HG02870 (cell line): ENCODE data around the gene RNPS1.
"Not testable (repeated sequence)": the region's sequence is repeated elsewhere in the genome, so short reads cannot be mapped to it uniquely, and the experiment has no call there.

ENCODE experiments used
- ATAC-seq: cut with Tn5 transposase; IDR thresholded peaks from one replicate; pipeline ENCODE4 v1.9.1; 2021; ENCODE audit warnings: mild to moderate bottlenecking, moderate library complexity; ENCODE audit not compliant: unreplicated experiment

Gene RNPS1

DNA sequence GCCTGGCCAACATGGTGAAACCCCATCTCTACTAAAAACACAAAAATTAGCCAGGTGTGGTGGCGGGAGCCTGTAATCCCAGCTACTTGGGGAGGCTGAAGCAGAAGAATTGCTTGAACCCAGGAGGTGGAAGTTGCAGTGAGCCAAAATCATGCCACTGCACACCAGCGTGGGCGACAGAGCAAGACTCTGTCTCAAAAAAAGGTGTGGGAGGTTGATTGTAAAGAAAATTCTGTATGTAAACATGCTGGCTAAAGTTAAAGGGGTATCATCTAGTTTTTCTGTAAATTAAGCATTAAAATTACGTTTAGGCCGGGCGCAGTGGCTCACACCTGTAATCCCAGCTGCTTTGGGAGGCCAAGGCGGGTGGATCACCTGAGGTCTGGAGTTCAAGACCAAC is 9.4 kb downstream of the RNPS1 start:
- not testable (repeated sequence) for ATAC-seq

GRCh38 chr16:2257726-2258125 is 10.2 kb downstream of the RNPS1 start:
- no peak for ATAC-seq

- no peak for ATAC-seq
Measured at GRCh38 chr16:2256531-2257140, 11.3 kb downstream of the RNPS1 start.

- ATAC-seq, result no peak
Measured at GRCh38 chr16:2253293-2253692, 14.6 kb downstream of the RNPS1 start.

GRCh38 chr16:2252806-2253148 is 15.1 kb downstream of the RNPS1 start:
- ATAC-seq, result no peak

DNA sequence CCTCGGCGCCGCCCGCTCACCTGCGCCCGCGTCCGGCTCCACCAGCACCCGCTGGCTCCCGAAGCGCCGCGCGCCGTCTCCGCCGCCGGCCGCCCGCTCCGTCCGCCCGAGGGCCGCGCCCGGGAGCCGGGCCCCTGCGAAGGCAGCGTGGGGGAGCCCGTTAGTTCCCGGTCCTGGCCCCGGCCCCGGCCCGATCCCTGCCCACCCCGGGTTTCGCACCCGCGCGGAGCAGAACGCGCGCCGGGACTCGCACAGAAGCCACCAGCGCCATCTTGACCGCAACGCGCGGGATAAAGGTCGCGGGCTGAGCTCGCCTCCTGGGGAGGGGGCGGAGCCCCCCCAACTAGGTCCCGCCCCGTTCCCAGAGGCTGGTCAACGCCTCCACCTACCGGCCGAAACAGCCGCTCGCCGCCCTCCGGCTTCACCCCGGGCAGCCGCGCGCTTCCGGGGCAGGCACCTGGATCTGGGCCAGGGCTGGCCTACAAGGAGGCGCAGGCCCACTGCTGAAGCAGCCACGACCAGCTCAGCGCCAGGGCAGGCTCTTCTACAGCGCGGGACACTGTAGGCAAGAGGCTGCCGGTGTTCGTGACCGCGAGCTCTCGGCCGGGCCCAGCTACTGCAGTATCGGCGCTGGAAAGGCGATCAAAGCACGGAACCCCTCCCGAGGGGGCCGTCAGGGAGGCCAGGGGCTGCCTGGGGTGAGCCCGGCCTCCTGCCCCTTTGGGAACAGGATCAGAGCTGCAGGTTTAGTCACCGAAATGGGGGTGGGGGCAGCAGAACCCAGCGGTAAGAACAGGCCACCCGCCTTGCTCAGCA is 16.4 kb downstream of the RNPS1 start, which contains the start of gene ECI1:
TSS of gene ECI1 (minus strand) at position 292 of the 816 bp plus-strand sequence. CDS start at position 271, 21 bp downstream.
- ATAC-seq, result peak; percentile 83

DNA sequence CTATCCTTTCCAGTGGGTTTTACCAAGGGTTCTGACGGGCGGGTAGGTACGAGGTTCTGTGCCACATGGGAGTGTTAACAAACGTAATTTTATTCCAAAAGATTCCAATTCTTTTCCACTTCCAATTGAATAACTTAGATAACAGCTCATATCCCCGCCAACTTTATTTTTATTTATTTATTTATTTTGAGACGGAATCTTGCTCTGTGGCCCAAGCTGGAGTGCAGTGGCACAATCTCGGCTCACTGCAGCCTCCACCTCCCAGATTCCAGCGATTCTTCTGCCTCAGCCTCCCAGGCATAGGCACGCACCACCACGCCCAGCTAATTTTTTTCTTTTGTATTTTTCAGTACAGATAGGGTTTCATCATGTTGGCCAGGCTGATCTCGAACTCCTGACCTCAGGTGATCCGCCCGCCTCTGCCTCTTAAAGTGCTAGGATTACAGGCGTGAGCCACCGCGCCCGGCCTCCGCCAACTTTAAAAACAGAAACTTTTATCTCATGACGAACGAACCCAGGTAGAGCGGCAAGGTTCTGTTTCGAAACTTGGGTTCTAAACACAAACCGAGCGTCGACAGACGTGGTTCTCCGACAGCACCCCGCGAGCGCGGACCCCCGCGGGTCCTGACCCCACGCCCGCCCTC is 17.2 kb downstream of the RNPS1 start:
- ATAC-seq, result peak; percentile 5

- no peak for ATAC-seq
Measured at GRCh38 chr16:2246301-2246885, 21.5 kb downstream of the RNPS1 start.

- ATAC-seq, result no peak
Measured at GRCh38 chr16:2244926-2245795, 22.8 kb downstream of the RNPS1 start.

GRCh38 chr16:2244301-2244700 is 23.6 kb downstream of the RNPS1 start:
- ATAC-seq, result no peak

- no peak for ATAC-seq
Measured at GRCh38 chr16:2243781-2244180, 24.1 kb downstream of the RNPS1 start.

GRCh38 chr16:2243031-2243528 is 24.8 kb downstream of the RNPS1 start:
- no peak for ATAC-seq

DNA sequence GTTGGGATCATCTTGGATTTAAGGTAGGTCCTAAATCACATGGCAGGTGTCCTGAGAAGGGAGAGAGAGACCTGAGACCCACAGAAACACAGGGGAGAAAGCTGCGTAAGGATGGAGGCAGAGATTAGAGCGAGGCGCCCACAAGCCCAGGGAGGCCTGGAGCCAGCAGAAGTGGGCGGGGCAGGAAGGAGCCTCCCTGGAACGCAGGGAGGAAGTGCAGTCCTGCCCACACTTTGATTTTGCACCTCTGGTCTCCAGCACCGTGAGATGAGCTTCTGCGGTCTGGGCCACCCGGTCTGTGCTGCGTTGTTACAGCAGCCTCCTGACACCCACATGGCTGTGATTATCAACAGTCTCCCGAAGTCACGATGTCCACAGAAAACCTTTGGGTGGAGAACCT is 25.3 kb downstream of the RNPS1 start:
- ATAC-seq, result no peak

GRCh38 chr16:2240331-2240730 is 27.6 kb downstream of the RNPS1 start:
- not testable (repeated sequence) for ATAC-seq

DNA sequence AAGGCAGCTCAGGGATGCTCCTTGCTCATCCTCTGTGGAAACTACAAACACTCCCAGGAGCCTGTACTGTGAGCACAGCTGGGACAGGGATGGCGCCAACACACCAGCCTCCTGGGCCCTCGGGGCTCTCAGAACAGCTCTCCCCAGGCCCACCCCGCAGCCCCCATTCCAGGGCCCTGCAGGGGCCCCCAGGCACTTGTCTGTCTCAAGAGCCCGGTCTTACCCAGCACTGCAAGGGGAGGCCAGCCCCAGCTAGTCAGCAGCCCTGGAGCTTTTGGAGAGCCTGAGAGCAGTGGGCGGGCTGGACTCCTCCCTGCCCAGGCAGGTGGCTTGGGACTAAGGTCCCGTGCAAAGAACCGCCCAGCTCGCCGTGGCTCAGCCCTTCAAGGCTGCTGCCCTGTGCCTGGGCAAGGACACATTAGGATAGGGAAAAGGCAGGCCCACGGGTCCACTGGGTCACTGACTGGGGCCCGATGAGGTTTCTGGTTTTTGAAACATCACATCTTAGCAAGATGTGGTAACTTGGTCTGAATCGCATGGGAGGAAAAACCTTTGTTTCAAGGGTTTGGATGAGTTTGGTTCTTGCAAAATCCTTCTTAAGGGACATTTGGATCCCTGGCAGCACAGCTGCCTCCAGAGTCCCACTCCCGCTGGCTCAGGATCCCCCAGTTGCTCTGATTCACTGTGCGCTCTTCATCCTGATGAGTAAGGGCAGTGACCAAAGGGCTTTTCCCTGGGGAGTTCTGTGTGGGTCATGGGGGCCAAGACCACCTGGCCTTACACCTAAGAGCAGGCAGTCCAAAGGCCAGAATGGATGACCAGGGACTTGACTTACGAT is 28.9 kb downstream of the RNPS1 start:
- ATAC-seq, result no peak

GRCh38 chr16:2238150-2238837 is 29.6 kb downstream of the RNPS1 start:
- ATAC-seq, result no peak

DNA sequence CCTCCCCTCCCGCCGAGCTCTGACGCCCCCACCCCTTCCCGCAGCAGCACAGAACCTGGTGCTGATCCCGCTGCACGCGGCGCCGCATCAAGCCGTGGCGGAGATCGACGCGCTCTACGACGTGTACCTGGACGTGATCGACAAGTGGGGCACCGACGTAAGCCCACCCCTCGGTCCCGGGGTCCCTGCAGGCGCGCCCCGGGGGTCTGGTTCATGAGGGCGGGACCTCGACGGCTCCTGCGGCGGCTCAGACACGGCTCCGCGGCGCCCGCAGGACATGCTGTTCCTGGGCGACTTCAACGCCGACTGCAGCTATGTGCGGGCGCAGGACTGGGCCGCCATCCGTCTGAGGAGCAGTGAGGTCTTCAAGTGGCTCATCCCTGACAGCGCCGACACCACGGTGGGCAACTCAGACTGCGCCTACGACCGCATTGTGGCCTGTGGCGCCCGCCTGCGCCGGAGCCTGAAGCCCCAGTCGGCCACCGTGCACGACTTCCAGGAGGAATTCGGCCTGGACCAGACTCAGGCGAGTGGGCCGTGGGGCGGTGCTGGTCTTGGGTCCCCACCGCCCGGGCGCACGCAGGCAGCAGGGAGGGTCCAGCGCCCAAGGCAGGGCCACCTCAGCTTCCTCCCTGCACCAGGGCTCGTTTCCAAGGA is 30.3 kb downstream of the RNPS1 start:
- no peak for ATAC-seq

GRCh38 chr16:2237102-2237482 is 30.8 kb downstream of the RNPS1 start:
- ATAC-seq, result no peak
